Epithelial cell of esophagus (primary cell): ENCODE data around the gene EIF2AK2.
A peak's percentile ranks its signal among the peaks of the same experiment; 100 is the strongest.

Experiments
- DNase-seq: peaks from one replicate; pipeline ENCODE4 v3.0.0; 2010; ENCODE audit warnings: low read depth
- H3K4me3 ChIP-seq: 2 replicates; pipeline ENCODE4 v1.5.1; 2011; ENCODE audit warnings: mild to moderate bottlenecking, low read length, control low read depth
- CTCF ChIP-seq: IDR thresholded peaks from 2 replicates; pipeline ENCODE4 v1.5.1; 2011; ENCODE audit warnings: low read depth, mild to moderate bottlenecking, low read length, control low read depth, inconsistent platforms; ENCODE audit not compliant: insufficient read depth; ENCODE audit errors: missing control alignments

EIF2AK2 gene

DNA sequence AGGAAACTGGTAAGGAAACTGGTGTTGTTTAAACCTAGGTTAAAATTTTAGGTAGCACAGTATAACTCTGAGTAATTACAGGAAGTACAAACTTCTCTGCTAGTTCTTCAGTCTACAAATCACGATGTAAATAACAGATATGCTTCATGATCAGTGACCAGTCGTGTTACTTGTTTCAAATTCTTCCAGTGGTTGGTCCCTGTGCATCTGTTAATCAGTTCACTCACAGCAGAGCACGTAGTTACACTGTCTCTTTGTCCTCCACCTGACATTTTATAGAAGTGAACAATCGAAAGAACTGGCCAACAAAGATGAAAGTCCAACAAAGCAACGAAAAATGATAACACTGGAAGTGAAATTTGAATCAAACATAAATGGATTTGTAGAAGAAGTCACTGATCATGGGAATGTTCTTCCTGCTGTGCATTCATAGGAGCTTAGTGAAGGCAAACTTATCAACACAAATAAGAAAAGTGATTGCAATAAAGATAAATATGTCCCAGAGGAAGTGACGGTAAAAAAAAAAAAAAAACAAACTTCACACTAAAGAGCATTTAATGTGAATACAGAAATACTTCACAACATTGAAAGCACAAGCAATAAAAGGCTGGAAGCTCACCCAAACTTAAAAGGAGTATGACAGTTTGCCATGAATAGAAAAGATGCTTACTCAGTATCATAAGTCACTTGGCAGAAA, 7.0 kb downstream of the EIF2AK2 start:
- no peak for TF ChIP-seq CTCF
- H3K4me3 ChIP-seq = no peak overlapping the region
- DNase-seq = no peak

DNA sequence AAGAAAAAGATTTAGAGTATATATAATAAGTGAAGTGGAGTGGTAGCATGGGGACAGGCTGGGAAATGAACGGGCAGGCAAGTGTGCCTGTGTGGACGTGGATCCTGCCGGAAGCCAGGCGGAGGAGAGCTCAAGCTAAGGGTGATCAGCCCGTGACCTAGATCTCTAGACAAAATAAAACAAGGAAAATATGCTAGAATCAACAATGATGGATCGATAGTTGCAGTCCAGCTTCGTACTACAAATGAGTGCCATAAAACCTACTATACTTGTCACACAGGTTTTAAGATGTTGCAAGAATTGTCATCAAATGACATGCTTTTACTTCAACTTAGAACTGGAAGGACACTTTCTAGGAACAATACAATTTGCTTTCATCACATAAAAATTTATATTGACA, 8.5 kb downstream of the EIF2AK2 start:
- DNase-seq = peak; percentile 27
- no peak for TF ChIP-seq CTCF
- H3K4me3 ChIP-seq = no peak overlapping the region

DNA sequence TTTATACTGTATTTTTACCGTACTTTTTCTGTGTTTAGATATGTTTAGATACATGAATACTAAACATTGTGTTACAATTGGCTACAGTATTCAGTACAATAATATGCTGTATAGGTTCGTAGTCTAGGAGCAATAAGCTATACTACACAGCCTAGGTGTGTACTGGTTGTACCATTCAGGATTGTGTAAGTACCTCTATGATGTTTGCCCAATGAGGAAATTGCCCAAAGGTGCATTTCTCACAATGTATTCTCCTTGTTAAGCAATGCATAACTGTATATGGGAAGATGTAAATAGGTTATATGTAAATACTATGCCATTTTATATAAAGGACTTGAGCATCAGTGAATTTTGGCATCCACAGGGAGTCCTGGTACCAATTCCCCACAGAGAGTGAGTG, 10.7 kb downstream of the EIF2AK2 start:
- no peak for TF ChIP-seq CTCF
- H3K4me3 ChIP-seq = no peak overlapping the region
- DNase-seq = peak; percentile 52

DNA sequence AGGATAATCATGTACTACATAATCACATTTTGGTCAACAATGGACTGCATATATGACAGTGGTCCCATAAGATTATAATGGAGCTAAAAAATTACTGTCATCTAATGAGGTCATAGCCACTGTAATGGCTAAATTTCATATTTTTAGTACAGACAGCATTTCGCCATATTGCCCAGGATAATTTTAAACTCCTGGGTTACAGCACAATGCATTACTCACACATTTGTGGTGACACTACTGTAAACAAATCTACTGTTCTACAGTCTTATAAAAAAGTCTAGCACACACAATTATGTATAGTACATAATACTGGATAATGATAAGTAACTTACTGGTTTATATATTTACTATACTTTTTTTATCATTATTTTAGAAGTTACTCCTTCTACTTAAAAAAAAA, 12.8 kb downstream of the EIF2AK2 start:
- no peak for DNase-seq
- no peak overlapping the region for H3K4me3 ChIP-seq
- no peak for TF ChIP-seq CTCF

- no peak overlapping the region for H3K4me3 ChIP-seq
- TF ChIP-seq CTCF = no peak
- no peak for DNase-seq
Observed at GRCh38 chr2:37142546-37142945, 14.2 kb downstream of the EIF2AK2 start.

DNA sequence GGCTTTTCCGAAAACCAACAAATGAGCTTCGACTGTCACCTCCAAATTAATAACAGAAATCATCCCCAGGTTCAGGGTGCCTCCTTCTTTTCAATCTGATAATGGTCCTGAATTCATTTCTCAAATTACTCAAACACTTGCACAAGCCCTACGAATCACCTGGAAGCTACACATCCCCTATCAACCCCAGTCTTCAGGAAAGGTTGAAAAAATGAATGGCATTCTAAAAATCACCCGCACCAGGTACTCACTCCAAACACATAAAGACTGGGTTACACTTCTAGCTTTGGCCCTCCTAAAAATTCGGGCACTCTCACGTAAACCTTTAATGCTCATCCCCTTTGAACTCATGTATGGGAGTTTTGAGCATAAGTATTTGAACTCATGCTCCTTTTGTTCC, 23.9 kb downstream of the EIF2AK2 start:
- TF ChIP-seq CTCF = no peak
- DNase-seq = no peak
- no peak overlapping the region for H3K4me3 ChIP-seq

- TF ChIP-seq CTCF = no peak
- no peak overlapping the region for H3K4me3 ChIP-seq
- no peak for DNase-seq
Observed at GRCh38 chr2:37125416-37125815, 31.4 kb downstream of the EIF2AK2 start.
